Panc1 (cell line): ENCODE results near the gene PPP3R1. TPM values are rescaled to one million over a fixed set of nuclear protein-coding genes. Genes with fewer than 3 reads are reported as not detected.

Experiments used
- ATAC-seq: fragments of 200-7000 bp; cut with Tn5 transposase; 2 replicates; pipeline ENCODE4 v1.9.1; 2020; ENCODE audit warnings: mild to moderate bottlenecking, moderate library complexity
- BruUV-seq: library from RNA; stranded (reverse); fragments of 400-500 nt; replicated peaks from 2 replicates; lab custom pipeline; 2021; lab: Mats Ljungman, UMichigan
- CTCF ChIA-PET: fragments of 300-600 bp; sonication (Branson Sonifier 250); formaldehyde crosslinking; loops from one replicate; lab custom pipeline; 2022; ENCODE audit warnings: antibody characterized with exemption; lab: Charles Lee
- POLR2A ChIA-PET: fragments of 300-600 bp; sonication (Branson Sonifier 250); formaldehyde crosslinking; loops from one replicate; lab custom pipeline; 2022; ENCODE audit warnings: antibody characterized with exemption; lab: Charles Lee
- DNase-seq: peaks from one replicate; pipeline ENCODE4 v3.0.0-alpha.2; 2010; ENCODE audit warnings: low read depth, low spot score
- H3K27ac ChIP-seq: 2 replicates; pipeline ENCODE4 v1.5.1; 2011; ENCODE audit warnings: mild to moderate bottlenecking, low read length, inconsistent platforms
- H3K27me3 ChIP-seq: fragments of 200-500 bp; sonication (Bioruptor generic); 2 replicates; pipeline ENCODE4 v1.6.0; 2014; ENCODE audit warnings: low read length, inconsistent platforms; ENCODE audit not compliant: control insufficient read depth, insufficient read depth
- H3K36me3 ChIP-seq: fragments of 200-500 bp; sonication (Bioruptor generic); 2 replicates; pipeline ENCODE4 v1.5.1; 2014; ENCODE audit warnings: inconsistent platforms, mild to moderate bottlenecking, low read length, moderate library complexity; ENCODE audit not compliant: control insufficient read depth, insufficient read depth
- H3K4me1 ChIP-seq: 2 replicates; pipeline ENCODE4 v1.5.1; 2011; ENCODE audit warnings: inconsistent platforms, mild to moderate bottlenecking, low read length, moderate library complexity; ENCODE audit not compliant: control insufficient read depth, insufficient read depth
- H3K4me3 ChIP-seq, 2 experiments: 2 replicates each; pipeline ENCODE4 v1.5.1; 2011 to 2012; ENCODE audit warnings: low read depth in 2 of 2, low read length in 2 of 2, mild to moderate bottlenecking in 2 of 2, inconsistent platforms in 1 of 2, moderate library complexity in 1 of 2
- H3K9me3 ChIP-seq: fragments of 200-500 bp; sonication (Bioruptor generic); 2 replicates; pipeline ENCODE4 v1.5.1; 2014; ENCODE audit warnings: low read depth, mild to moderate bottlenecking, inconsistent platforms, low read length, moderate library complexity; ENCODE audit not compliant: control insufficient read depth, insufficient read depth
- POLR2AphosphoS5 ChIP-seq: IDR thresholded peaks from 2 replicates; pipeline ENCODE4 v1.6.1; 2012; ENCODE audit warnings: mild to moderate bottlenecking, low read depth, low read length, moderate library complexity
- SIN3A ChIP-seq: IDR thresholded peaks from 2 replicates; pipeline ENCODE4 v1.6.1; 2012; ENCODE audit warnings: low read depth, mild to moderate bottlenecking, low read length, moderate library complexity, borderline replicate concordance; ENCODE audit not compliant: insufficient read depth
- TCF7L2 ChIP-seq: IDR thresholded peaks from 2 replicates; pipeline ENCODE4 v1.6.1; 2011; ENCODE audit warnings: mild to moderate bottlenecking, low read depth, low read length, inconsistent platforms
- in situ Hi-C: cut with HindIII; loops from 2 replicates; pipeline ENCODE4 v1.10.0; 2016; ENCODE audit warnings: low sequenced_read_pairs, low pct_unique_long_range_greater_than_20kb
- intact Hi-C: fragments of 100-400 bp; cut with micrococcal nuclease; formaldehyde crosslinking; loops from one replicate; pipeline ENCODE4 v1.10.0; 2022; ENCODE audit not compliant: unreplicated experiment
- total RNA-seq: library from RNA; stranded (reverse); gene quantifications from one replicate; pipeline ENCODE4 v1.2.1, GENCODE V29; 2021; ENCODE audit not compliant: unreplicated experiment
- TF ChIP-seq, protein P1 (sequence below): fragments of 450-650 bp; IDR thresholded peaks from 2 replicates; pipeline ENCODE4 v1.5.1; 2017; ENCODE audit warnings: mild to moderate bottlenecking
- TF ChIP-seq, protein P2 (sequence below), 2 experiments: IDR thresholded peaks; 2 replicates each; pipeline ENCODE4 v1.6.1; 2011 to 2012; ENCODE audit warnings: low read depth in 2 of 2, control low read depth in 1 of 2, low read length in 1 of 2, mild to moderate bottlenecking in 1 of 2, moderate library complexity in 1 of 2; ENCODE audit not compliant: insufficient read depth in 1 of 2

The PPP3R1 gene
- total RNA-seq, 1 experiment from 2014 or later: 77.9 TPM

DNA sequence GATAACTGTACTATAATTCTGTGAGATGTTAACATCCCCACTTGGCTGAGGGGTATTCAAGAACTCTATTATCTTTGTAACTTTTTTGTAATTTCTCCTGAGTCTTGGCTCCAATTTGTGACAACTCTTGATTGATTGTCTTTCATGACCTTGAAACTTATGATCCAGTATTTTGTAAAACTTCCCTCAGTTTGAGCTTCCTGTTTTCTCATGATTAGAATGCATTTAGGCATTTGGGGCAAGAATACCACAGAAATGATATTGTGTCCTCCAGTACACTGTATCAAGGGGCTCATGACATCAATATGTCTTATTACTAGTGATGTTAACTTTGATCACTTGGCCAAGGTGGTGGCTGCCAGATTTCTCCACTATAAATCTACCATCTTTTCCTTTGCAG is 57.2 kb downstream of the PPP3R1 start:
- ATAC-seq (no peak), DNase-seq (no peak)
- BruUV-seq: no TSS peak
- no peaks in the 10 kb centered on the region; the same call in 1 of the 2 replicates for H3K36me3 ChIP-seq
- no peaks in the 10 kb centered on the region for H3K9me3 ChIP-seq
- H3K4me1 ChIP-seq: peaks cover 30% of the 10 kb centered on the region
- in situ Hi-C loops (no loop called here), intact Hi-C loops (loop anchor here (5.0 kb wide), 1 partner anchor 247 kb away; no protein-coding TSS in a partner anchor)
- CTCF ChIA-PET: no interaction called here
- TF ChIP-seq TCF7L2: no peak
- TF ChIP-seq, protein P1, sequence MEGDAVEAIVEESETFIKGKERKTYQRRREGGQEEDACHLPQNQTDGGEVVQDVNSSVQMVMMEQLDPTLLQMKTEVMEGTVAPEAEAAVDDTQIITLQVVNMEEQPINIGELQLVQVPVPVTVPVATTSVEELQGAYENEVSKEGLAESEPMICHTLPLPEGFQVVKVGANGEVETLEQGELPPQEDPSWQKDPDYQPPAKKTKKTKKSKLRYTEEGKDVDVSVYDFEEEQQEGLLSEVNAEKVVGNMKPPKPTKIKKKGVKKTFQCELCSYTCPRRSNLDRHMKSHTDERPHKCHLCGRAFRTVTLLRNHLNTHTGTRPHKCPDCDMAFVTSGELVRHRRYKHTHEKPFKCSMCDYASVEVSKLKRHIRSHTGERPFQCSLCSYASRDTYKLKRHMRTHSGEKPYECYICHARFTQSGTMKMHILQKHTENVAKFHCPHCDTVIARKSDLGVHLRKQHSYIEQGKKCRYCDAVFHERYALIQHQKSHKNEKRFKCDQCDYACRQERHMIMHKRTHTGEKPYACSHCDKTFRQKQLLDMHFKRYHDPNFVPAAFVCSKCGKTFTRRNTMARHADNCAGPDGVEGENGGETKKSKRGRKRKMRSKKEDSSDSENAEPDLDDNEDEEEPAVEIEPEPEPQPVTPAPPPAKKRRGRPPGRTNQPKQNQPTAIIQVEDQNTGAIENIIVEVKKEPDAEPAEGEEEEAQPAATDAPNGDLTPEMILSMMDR: no peak
- POLR2A ChIA-PET: no interaction called here
- H3K27ac ChIP-seq: no peak overlapping the region
- no peaks in the 10 kb centered on the region for H3K27me3 ChIP-seq
- H3K4me3 ChIP-seq: no peak overlapping the region

DNA sequence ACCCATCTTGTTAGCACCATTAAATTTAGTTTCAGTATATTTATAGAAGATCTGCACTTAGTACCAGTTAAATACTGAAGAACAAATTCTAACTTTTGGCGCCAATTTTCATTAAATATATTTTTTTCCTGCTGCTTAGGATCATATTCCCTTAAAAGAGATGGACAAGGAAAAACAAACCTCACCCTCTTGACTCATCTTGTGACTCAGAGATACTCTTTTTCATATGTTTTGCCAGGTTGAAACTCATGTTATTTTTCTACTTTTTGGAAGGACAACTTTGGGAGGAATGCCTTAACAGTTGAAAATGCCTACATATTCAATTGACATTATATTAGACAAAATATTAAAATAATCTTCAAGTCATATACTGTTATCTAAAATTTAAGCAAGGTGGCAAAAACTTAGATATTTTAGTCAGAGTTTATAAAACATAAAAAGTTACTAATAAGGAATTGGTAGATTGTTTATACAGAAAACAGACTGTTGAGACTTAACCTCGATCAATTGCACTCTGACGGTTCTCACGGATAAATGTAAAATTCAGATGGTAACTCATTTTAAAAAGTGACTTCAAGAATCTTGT is 58.5 kb downstream of the PPP3R1 start:
- no TSS peak for BruUV-seq
- H3K36me3 ChIP-seq: no peaks in the 10 kb centered on the region; the same call in 1 of the 2 replicates
- POLR2A ChIA-PET: no interaction called here
- CTCF ChIA-PET: no interaction called here
- TF ChIP-seq, protein P1: no peak
- TF ChIP-seq SIN3A (no peak), TCF7L2 (no peak), POLR2AphosphoS5 (no peak)
- TF ChIP-seq, protein P2, sequence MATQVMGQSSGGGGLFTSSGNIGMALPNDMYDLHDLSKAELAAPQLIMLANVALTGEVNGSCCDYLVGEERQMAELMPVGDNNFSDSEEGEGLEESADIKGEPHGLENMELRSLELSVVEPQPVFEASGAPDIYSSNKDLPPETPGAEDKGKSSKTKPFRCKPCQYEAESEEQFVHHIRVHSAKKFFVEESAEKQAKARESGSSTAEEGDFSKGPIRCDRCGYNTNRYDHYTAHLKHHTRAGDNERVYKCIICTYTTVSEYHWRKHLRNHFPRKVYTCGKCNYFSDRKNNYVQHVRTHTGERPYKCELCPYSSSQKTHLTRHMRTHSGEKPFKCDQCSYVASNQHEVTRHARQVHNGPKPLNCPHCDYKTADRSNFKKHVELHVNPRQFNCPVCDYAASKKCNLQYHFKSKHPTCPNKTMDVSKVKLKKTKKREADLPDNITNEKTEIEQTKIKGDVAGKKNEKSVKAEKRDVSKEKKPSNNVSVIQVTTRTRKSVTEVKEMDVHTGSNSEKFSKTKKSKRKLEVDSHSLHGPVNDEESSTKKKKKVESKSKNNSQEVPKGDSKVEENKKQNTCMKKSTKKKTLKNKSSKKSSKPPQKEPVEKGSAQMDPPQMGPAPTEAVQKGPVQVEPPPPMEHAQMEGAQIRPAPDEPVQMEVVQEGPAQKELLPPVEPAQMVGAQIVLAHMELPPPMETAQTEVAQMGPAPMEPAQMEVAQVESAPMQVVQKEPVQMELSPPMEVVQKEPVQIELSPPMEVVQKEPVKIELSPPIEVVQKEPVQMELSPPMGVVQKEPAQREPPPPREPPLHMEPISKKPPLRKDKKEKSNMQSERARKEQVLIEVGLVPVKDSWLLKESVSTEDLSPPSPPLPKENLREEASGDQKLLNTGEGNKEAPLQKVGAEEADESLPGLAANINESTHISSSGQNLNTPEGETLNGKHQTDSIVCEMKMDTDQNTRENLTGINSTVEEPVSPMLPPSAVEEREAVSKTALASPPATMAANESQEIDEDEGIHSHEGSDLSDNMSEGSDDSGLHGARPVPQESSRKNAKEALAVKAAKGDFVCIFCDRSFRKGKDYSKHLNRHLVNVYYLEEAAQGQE (IDR thresholded peaks at IDR 0.05; ENCODE audit: insufficient read depth in 1 of 2, low read depth in 2 of 2, low read length in 1 of 2): no peak
- no peaks in the 10 kb centered on the region for H3K9me3 ChIP-seq
- H3K27ac ChIP-seq: no peak overlapping the region
- ATAC-seq (no peak), DNase-seq (no peak)
- no peak overlapping the region for H3K4me3 ChIP-seq
- in situ Hi-C loops (no loop called here), intact Hi-C loops (loop anchor here (5.0 kb wide), 1 partner anchor 43 kb away; no protein-coding TSS in a partner anchor)
- H3K4me1 ChIP-seq: peaks cover 30% of the 10 kb centered on the region
- H3K27me3 ChIP-seq: no peaks in the 10 kb centered on the region
